Loucy (cell line): ENCODE measurements around the gene PSMG4.

Source experiments
- H2AFZ ChIP-seq: fragments of 200-600 bp; sonication (generic); 2 replicates; pipeline ENCODE4 v1.6.0; 2016; ENCODE audit warnings: antibody characterized with exemption, mild to moderate bottlenecking, low read length, moderate library complexity
- H3F3A ChIP-seq: fragments of 200-600 bp; 2 replicates; pipeline ENCODE4 v1.6.0; 2016; ENCODE audit warnings: antibody characterized with exemption, low read depth, mild to moderate bottlenecking
- H3K27me3 ChIP-seq: fragments of 200-600 bp; sonication (generic); 2 replicates; pipeline ENCODE4 v1.6.1; 2014; ENCODE audit warnings: low read length, mild to moderate bottlenecking; ENCODE audit not compliant: insufficient read depth, poor library complexity, severe bottlenecking
- H3K36me3 ChIP-seq: fragments of 200-600 bp; sonication (generic); 2 replicates; pipeline ENCODE4 v1.6.1; 2016; ENCODE audit warnings: low read length; ENCODE audit not compliant: insufficient read depth
- H3K4me1 ChIP-seq: fragments of 200-600 bp; sonication (generic); 2 replicates; pipeline ENCODE4 v1.5.1; 2014; ENCODE audit warnings: low read length, mild to moderate bottlenecking; ENCODE audit not compliant: insufficient read depth, poor library complexity, severe bottlenecking
- H3K4me2 ChIP-seq: fragments of 200-600 bp; sonication (generic); 2 replicates; pipeline ENCODE4 v1.6.0; 2014; ENCODE audit warnings: antibody characterized with exemption, low read length, low read depth, mild to moderate bottlenecking; ENCODE audit not compliant: poor library complexity, severe bottlenecking
- H3K4me3 ChIP-seq: fragments of 200-600 bp; sonication (generic); 2 replicates; pipeline ENCODE4 v1.5.1; 2014; ENCODE audit warnings: low read length, mild to moderate bottlenecking, mixed read lengths; ENCODE audit not compliant: poor library complexity, severe bottlenecking
- H3K79me2 ChIP-seq: fragments of 200-600 bp; sonication (generic); 2 replicates; pipeline ENCODE4 v1.6.1; 2014; ENCODE audit warnings: low read length; ENCODE audit not compliant: insufficient read depth
- H3K9ac ChIP-seq: fragments of 200-600 bp; sonication (generic); 2 replicates; pipeline ENCODE4 v1.6.0; 2014; ENCODE audit warnings: mild to moderate bottlenecking, low read depth, low read length, moderate library complexity; ENCODE audit not compliant: poor library complexity, severe bottlenecking
- H3K9me2 ChIP-seq: fragments of 200-600 bp; sonication (generic); replicated peaks from 2 replicates; pipeline ENCODE4 v1.6.1; 2016; ENCODE audit warnings: low read depth, low read length, mixed read lengths
- H3K9me3 ChIP-seq: fragments of 200-600 bp; sonication (generic); 2 replicates; pipeline ENCODE4 v1.6.1; 2014; ENCODE audit warnings: mild to moderate bottlenecking, antibody characterized with exemption, low read length, low read depth; ENCODE audit not compliant: insufficient read depth
- H4K20me1 ChIP-seq: fragments of 200-600 bp; sonication (generic); 2 replicates; pipeline ENCODE4 v1.6.0; 2014; ENCODE audit warnings: antibody characterized with exemption, low read length, mild to moderate bottlenecking; ENCODE audit not compliant: insufficient read depth, poor library complexity, severe bottlenecking
- CTCF ChIP-seq: fragments of 200-600 bp; sonication (generic); conservative IDR thresholded peaks from 2 replicates; pipeline ENCODE4 v1.5.1; 2014; ENCODE audit warnings: mild to moderate bottlenecking, antibody characterized with exemption, low read length
- EZH2phosphoT487 ChIP-seq: fragments of 200-600 bp; IDR thresholded peaks from 2 replicates; pipeline ENCODE4 v1.6.1; 2018; ENCODE audit warnings: antibody characterized with exemption, mild to moderate bottlenecking, moderate library complexity, borderline replicate concordance

The PSMG4 gene

GRCh38 chr6:3258720-3259490, at the start of gene PSMG4:
Gene PSMG4 (plus strand): TSS chr6:3258947. CDS start chr6:3259023, 76 bp downstream.
- TF ChIP-seq EZH2phosphoT487 (no peak), CTCF (no peak)
- Histone ChIP-seq H3K9me2 (no peaks in the 10 kb centered on the region), H3K4me3 (peak within 1 kb of the TSS; percentile 84), H3K27me3 (no peaks in the 10 kb centered on the region), H3K4me1 (peaks cover 32% of the 10 kb centered on the region), H3K36me3 (peaks cover 4% of the 10 kb centered on the region; the same call in 1 of the 2 replicates), H3K9me3 (no peaks in the 10 kb centered on the region), H3K4me2 (peak within 1 kb of the TSS; percentile 69), H3K9ac (peak within 1 kb of the TSS; percentile 75), H4K20me1 (peaks cover 40% of the 10 kb centered on the region), H2AFZ (peak within 1 kb of the TSS; percentile 45), H3K79me2 (peaks cover 49% of the 10 kb centered on the region), H3F3A (no peaks in the 10 kb centered on the region)

GRCh38 chr6:3209114-3210023, 49.4 kb upstream of the PSMG4 start:
- Histone ChIP-seq H3K9me3 (no peaks in the 10 kb centered on the region), H2AFZ (no peak overlapping the region), H3F3A (no peaks in the 10 kb centered on the region), H3K36me3 (no peaks in the 10 kb centered on the region), H3K79me2 (no peaks in the 10 kb centered on the region), H3K4me2 (no peak overlapping the region), H3K9me2 (no peaks in the 10 kb centered on the region), H3K9ac (no peak overlapping the region), H3K27me3 (no peaks in the 10 kb centered on the region), H3K4me1 (no peaks in the 10 kb centered on the region), H4K20me1 (no peaks in the 10 kb centered on the region), H3K4me3 (no peak overlapping the region)
- TF ChIP-seq EZH2phosphoT487 (no peak), CTCF (no peak)

GRCh38 chr6:3210024-3210610, 48.6 kb upstream of the PSMG4 start:
- TF ChIP-seq CTCF (no peak), EZH2phosphoT487 (no peak)
- no peaks in the 10 kb centered on the region for H3K9me2 ChIP-seq
- H3K4me3 ChIP-seq, result no peak overlapping the region
- no peaks in the 10 kb centered on the region for H3K9me3 ChIP-seq
- H3K4me1 ChIP-seq, result no peaks in the 10 kb centered on the region
- H4K20me1 ChIP-seq, result no peaks in the 10 kb centered on the region
- no peak overlapping the region for H3K4me2 ChIP-seq
- no peaks in the 10 kb centered on the region for H3K27me3 ChIP-seq
- no peak overlapping the region for H3K9ac ChIP-seq
- no peaks in the 10 kb centered on the region for H3K36me3 ChIP-seq
- no peaks in the 10 kb centered on the region for H3F3A ChIP-seq
- no peaks in the 10 kb centered on the region for H3K79me2 ChIP-seq
- H2AFZ ChIP-seq, result no peak overlapping the region
